GM12892 (cell line): ENCODE data around the gene TSC22D4.

Source experiments
- POLR2A ChIP-seq: IDR thresholded peaks from 2 replicates; pipeline ENCODE4 v1.6.1; 2011; ENCODE audit warnings: low read depth, low read length, control low read depth
- POLR2AphosphoS5 ChIP-seq: IDR thresholded peaks from 2 replicates; pipeline ENCODE4 v1.6.1; 2011; ENCODE audit warnings: low read depth, low read length, control low read depth
- TAF1 ChIP-seq: IDR thresholded peaks from 2 replicates; pipeline ENCODE4 v1.6.1; 2011; ENCODE audit warnings: low read depth, mild to moderate bottlenecking, control low read depth, low read length, borderline replicate concordance

DNA sequence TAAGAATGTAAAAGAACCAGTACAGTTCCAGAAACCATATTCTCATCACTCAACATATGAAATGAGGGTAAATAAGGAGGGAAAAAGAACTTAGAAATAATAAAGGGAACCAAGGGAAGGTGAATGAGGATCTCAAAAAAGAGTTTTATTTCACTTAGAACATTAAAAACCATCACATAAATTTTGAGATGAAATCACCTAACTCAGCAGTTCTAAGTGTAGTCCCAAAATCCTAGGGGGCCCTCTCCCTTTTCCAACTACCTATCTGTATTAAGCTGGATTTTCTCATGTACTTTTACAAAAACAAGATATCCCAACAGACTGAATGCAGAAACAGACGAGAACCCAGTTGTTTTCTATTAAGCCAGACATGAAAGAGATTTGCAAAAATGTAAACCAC is 53.7 kb downstream of the TSC22D4 start:
- TF ChIP-seq TAF1 = no peak
- TF ChIP-seq POLR2AphosphoS5 = no peak
- no peak for TF ChIP-seq POLR2A
